OCI-LY7 (cell line): ENCODE measurements around the gene HGS. TPM values are rescaled to one million over a fixed set of nuclear protein-coding genes. Genes with fewer than 3 reads are reported as not detected.

ENCODE experiments used
- BruUV-seq: library from RNA; stranded (reverse); fragments of 400-500 nt; replicated peaks from 2 replicates; lab custom pipeline; 2021; lab: Mats Ljungman, UMichigan
- CTCF ChIA-PET: fragments of 300-600 bp; sonication (Branson Sonifier 250); formaldehyde crosslinking; loops from one replicate; lab custom pipeline; 2022; ENCODE audit warnings: antibody characterized with exemption; ENCODE audit not compliant: unreplicated experiment; lab: Charles Lee
- POLR2A ChIA-PET: fragments of 300-600 bp; sonication (Branson Sonifier 250); formaldehyde crosslinking; loops from one replicate; lab custom pipeline; 2022; ENCODE audit warnings: antibody characterized with exemption; lab: Charles Lee
- DNase-seq: peaks from one replicate; pipeline ENCODE4 v3.0.0-alpha.2; 2015; ENCODE audit warnings: low spot score
- H2AFZ ChIP-seq: fragments of 200-600 bp; sonication (generic), shearing (Covaris generic); 2 replicates; pipeline ENCODE4 v1.6.1; 2014; ENCODE audit warnings: mild to moderate bottlenecking, antibody characterized with exemption, low read length, moderate library complexity
- H3K27ac ChIP-seq: fragments of 200-600 bp; sonication (generic); 2 replicates; pipeline ENCODE4 v1.5.1; 2014; ENCODE audit warnings: mixed run types, low read depth, mild to moderate bottlenecking, moderate library complexity, low read length, inconsistent platforms; ENCODE audit not compliant: poor library complexity, severe bottlenecking
- H3K36me3 ChIP-seq: fragments of 200-600 bp; sonication (generic); 2 replicates; pipeline ENCODE4 v1.6.1; 2014; ENCODE audit warnings: mild to moderate bottlenecking, antibody characterized with exemption, low read length, moderate library complexity, mixed read lengths; ENCODE audit not compliant: insufficient read depth
- H3K4me1 ChIP-seq: fragments of 200-600 bp; sonication (generic); 2 replicates; pipeline ENCODE4 v1.5.1; 2014; ENCODE audit warnings: mild to moderate bottlenecking, low read length; ENCODE audit not compliant: insufficient read depth, poor library complexity, severe bottlenecking
- H3K4me2 ChIP-seq: fragments of 200-600 bp; sonication (generic); 2 replicates; pipeline ENCODE4 v1.6.1; 2014; ENCODE audit warnings: mild to moderate bottlenecking, low read length
- H3K4me3 ChIP-seq: fragments of 200-600 bp; sonication (generic); 2 replicates; pipeline ENCODE4 v1.5.1; 2014; ENCODE audit warnings: mild to moderate bottlenecking, low read depth, low read length; ENCODE audit not compliant: poor library complexity, severe bottlenecking
- H3K79me2 ChIP-seq: fragments of 200-600 bp; sonication (generic); 2 replicates; pipeline ENCODE4 v1.6.1; 2016; ENCODE audit warnings: low read depth, mild to moderate bottlenecking, low read length, moderate library complexity, mixed read lengths; ENCODE audit not compliant: insufficient read depth
- H3K9me2 ChIP-seq: fragments of 200-600 bp; sonication (generic); 2 replicates; pipeline ENCODE4 v1.6.1; 2016; ENCODE audit warnings: mild to moderate bottlenecking, low read length, mixed read lengths; ENCODE audit not compliant: insufficient read depth
- H3K9me3 ChIP-seq: fragments of 200-600 bp; sonication (generic); 2 replicates; pipeline ENCODE4 v1.6.1; 2014; ENCODE audit warnings: mild to moderate bottlenecking, mixed run types, low read length, mixed read lengths
- H4K20me1 ChIP-seq: fragments of 200-600 bp; sonication (generic); 2 replicates; pipeline ENCODE4 v1.6.1; 2014; ENCODE audit warnings: mild to moderate bottlenecking, antibody characterized with exemption, low read length, moderate library complexity, mixed read lengths; ENCODE audit not compliant: insufficient read depth
- EZH2phosphoT487 ChIP-seq: fragments of 200-600 bp; sonication (generic); IDR thresholded peaks from 2 replicates; pipeline ENCODE4 v1.6.1; 2018; ENCODE audit warnings: low read depth, borderline replicate concordance, mild to moderate bottlenecking, mixed run types, antibody characterized with exemption, low read length, moderate library complexity, mixed read lengths
- intact Hi-C: fragments of 100-400 bp; cut with micrococcal nuclease; formaldehyde crosslinking; loops from one replicate; pipeline ENCODE4 v1.10.0; 2022; ENCODE audit not compliant: unreplicated experiment
- total RNA-seq, 2 experiments: library from RNA; depleted of rRNA in 1 of 2; stranded (reverse); fragments of >200 nt in 1 of 2; shearing (Covaris generic) in 1 of 2; gene quantifications; 2 replicates each; pipeline ENCODE4 v1.2.3, GENCODE V29; 2014 to 2022
- TF ChIP-seq, protein P1 (sequence below): fragments of 200-600 bp; sonication (generic); conservative IDR thresholded peaks from 2 replicates; pipeline ENCODE4 v1.5.1; 2014; ENCODE audit warnings: mild to moderate bottlenecking, antibody characterized with exemption, low read length, moderate library complexity, mixed read lengths

HGS gene
- total RNA-seq, 2 experiments from 2014 or later = 162 to 175 TPM

DNA sequence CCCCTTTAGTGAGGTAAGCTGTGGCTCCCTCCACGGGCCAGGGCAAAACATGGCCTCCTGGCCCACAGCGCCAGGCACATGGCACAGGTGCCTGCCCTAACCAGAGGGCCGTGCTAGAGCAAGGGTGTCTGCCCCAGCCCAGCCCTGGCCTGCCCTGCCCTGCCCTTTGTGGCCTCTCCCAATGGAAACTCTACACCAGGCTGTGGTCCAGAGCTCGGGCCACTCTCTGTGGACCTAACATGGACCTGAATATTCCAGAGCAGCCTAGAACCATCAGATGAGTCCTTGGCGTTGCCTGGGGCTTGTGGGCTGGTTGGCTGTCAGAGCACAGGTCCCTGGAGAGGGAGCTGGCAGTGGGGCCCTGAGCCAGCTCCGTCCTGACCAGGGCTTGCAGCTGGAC lies 11.4 kb downstream of the HGS start:
- Histone ChIP-seq H4K20me1 (no peaks in the 10 kb centered on the region), H2AFZ (no peak overlapping the region), H3K36me3 (peaks cover 98% of the 10 kb centered on the region), H3K4me3 (no peak overlapping the region), H3K79me2 (peaks cover 15% of the 10 kb centered on the region; the same call in 1 of the 2 replicates), H3K9me2 (no peaks in the 10 kb centered on the region), H3K4me1 (no peaks in the 10 kb centered on the region), H3K9me3 (no peaks in the 10 kb centered on the region), H3K27ac (no peak overlapping the region), H3K4me2 (no peak overlapping the region)
- ChIA-PET CTCF (no interaction called here), POLR2A (no interaction called here)
- DNase-seq = no peak
- BruUV-seq = no TSS peak
- no peak for TF ChIP-seq EZH2phosphoT487
- TF ChIP-seq, protein P1, sequence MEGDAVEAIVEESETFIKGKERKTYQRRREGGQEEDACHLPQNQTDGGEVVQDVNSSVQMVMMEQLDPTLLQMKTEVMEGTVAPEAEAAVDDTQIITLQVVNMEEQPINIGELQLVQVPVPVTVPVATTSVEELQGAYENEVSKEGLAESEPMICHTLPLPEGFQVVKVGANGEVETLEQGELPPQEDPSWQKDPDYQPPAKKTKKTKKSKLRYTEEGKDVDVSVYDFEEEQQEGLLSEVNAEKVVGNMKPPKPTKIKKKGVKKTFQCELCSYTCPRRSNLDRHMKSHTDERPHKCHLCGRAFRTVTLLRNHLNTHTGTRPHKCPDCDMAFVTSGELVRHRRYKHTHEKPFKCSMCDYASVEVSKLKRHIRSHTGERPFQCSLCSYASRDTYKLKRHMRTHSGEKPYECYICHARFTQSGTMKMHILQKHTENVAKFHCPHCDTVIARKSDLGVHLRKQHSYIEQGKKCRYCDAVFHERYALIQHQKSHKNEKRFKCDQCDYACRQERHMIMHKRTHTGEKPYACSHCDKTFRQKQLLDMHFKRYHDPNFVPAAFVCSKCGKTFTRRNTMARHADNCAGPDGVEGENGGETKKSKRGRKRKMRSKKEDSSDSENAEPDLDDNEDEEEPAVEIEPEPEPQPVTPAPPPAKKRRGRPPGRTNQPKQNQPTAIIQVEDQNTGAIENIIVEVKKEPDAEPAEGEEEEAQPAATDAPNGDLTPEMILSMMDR = no peak
- intact Hi-C loops = no loop called here

DNA sequence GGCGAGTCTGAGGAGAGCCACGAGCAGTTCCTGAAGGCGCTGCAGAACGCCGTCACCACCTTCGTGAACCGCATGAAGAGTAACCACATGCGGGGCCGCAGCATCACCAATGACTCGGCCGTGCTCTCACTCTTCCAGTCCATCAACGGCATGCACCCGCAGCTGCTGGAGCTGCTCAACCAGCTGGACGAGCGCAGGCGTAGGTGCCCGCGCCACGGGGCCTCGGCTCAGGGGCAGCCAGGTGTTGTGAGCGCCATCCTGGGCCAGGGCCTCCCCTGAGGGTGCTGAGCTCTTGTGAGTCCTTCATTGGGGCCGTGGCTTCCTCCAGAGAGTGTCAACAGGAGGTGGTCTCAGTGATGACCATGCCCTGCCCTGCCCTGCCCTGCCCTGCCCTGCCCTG lies 12.0 kb downstream of the HGS start:
- H4K20me1 ChIP-seq = no peaks in the 10 kb centered on the region
- H3K9me3 ChIP-seq = no peaks in the 10 kb centered on the region
- H3K27ac ChIP-seq = no peak overlapping the region
- H3K4me3 ChIP-seq = no peak overlapping the region
- TF ChIP-seq, protein P1 = no peak
- no peak for TF ChIP-seq EZH2phosphoT487
- H2AFZ ChIP-seq = no peak overlapping the region
- BruUV-seq = no TSS peak
- DNase-seq = no peak
- ChIA-PET CTCF (no interaction called here), POLR2A (no interaction called here)
- peaks cover 4% of the 10 kb centered on the region for H3K4me1 ChIP-seq
- intact Hi-C loops = no loop called here
- no peak overlapping the region for H3K4me2 ChIP-seq
- H3K9me2 ChIP-seq = no peaks in the 10 kb centered on the region
- peaks cover 98% of the 10 kb centered on the region for H3K36me3 ChIP-seq
- peaks cover 21% of the 10 kb centered on the region; the same call in 1 of the 2 replicates for H3K79me2 ChIP-seq

GRCh38 chr17:81696218-81696941 lies 12.6 kb downstream of the HGS start:
- BruUV-seq = no TSS peak
- peaks cover 98% of the 10 kb centered on the region for H3K36me3 ChIP-seq
- peaks cover 9% of the 10 kb centered on the region for H3K4me1 ChIP-seq
- H3K79me2 ChIP-seq = peaks cover 27% of the 10 kb centered on the region
- no peak for DNase-seq
- ChIA-PET CTCF (no interaction called here), POLR2A (no interaction called here)
- no peak overlapping the region for H3K4me2 ChIP-seq
- no peak overlapping the region for H3K4me3 ChIP-seq
- H3K9me3 ChIP-seq = no peaks in the 10 kb centered on the region
- no peaks in the 10 kb centered on the region for H3K9me2 ChIP-seq
- H3K27ac ChIP-seq = no peak overlapping the region
- intact Hi-C loops = no loop called here
- H4K20me1 ChIP-seq = peaks cover 3% of the 10 kb centered on the region; the same call in 1 of the 2 replicates
- no peak overlapping the region for H2AFZ ChIP-seq
- TF ChIP-seq, protein P1 = no peak
- TF ChIP-seq EZH2phosphoT487 = no peak
